HG03520 (cell line): ENCODE measurements around the gene AGR2.
"Not testable (repeated sequence)": the region's sequence is repeated elsewhere in the genome, so short reads cannot be mapped to it uniquely, and the experiment has no call there.

ENCODE experiments used
- ATAC-seq: cut with Tn5 transposase; IDR thresholded peaks from one replicate; pipeline ENCODE4 v1.9.1; 2021; ENCODE audit warnings: mild to moderate bottlenecking, moderate library complexity; ENCODE audit not compliant: unreplicated experiment

AGR2 gene

DNA sequence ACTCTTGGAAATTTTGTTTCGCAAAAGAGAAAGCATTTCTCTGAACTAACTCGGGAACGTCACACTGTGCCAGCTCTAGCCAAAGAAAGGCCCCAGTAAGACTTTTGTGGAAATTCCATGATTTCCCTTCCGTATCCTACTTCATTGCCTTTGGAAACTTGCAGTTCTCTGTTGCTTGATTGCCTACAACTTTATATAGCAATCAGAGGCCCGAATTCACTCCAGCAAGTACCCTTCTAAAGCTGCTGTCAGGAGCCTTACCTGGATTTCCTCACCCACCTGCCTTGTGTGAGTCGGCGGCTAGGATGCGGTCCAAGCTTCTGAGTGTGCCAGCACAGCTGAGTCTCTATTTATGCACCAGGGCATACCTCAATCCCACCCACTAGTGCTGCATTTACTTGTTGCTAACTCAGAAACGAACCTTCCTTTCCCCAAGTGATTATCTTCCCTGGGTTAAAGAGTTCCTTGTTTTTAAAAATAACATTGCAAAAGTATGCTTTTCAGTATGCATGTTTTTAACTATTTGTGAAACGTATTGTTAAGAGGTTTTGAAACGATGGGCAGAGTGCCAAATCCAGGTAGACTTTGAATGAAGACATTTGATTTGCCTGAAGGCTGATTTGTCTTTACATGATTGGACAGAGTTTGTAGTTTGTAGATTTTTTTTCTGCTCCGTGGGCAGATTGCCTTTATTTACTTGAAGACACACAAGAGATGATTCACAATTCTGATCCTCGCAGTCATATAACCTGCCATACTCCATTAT is at the start of gene AGR2:
AGR2 (minus strand) TSS at position 326 of the 766 bp plus-strand sequence. CDS start 3,203 bp downstream, outside the sequence.
- ATAC-seq: no peak

DNA sequence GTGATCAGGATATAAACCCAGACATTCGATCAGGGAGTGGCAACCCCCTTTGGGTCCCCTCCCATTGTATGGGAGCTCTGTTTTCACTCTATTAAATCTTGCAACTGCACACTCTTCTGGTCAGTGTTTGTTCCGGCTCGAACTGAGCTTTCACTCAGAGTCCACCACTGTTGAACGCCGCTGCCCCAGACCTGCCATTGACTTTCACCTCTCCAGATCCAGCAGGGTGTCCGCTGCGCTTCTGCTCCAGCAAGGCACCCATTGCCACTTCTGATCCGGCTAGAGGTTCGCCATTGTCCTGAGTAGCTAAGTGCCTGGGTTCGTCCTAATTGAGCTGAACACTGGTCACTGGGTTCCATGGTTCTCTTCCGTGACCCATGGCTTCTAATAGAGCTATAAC is 48.4 kb upstream of the AGR2 start:
- ATAC-seq: not testable (repeated sequence)

- no peak for ATAC-seq
Observed at GRCh38 chr7:16851829-16852228, 47.0 kb upstream of the AGR2 start.

DNA sequence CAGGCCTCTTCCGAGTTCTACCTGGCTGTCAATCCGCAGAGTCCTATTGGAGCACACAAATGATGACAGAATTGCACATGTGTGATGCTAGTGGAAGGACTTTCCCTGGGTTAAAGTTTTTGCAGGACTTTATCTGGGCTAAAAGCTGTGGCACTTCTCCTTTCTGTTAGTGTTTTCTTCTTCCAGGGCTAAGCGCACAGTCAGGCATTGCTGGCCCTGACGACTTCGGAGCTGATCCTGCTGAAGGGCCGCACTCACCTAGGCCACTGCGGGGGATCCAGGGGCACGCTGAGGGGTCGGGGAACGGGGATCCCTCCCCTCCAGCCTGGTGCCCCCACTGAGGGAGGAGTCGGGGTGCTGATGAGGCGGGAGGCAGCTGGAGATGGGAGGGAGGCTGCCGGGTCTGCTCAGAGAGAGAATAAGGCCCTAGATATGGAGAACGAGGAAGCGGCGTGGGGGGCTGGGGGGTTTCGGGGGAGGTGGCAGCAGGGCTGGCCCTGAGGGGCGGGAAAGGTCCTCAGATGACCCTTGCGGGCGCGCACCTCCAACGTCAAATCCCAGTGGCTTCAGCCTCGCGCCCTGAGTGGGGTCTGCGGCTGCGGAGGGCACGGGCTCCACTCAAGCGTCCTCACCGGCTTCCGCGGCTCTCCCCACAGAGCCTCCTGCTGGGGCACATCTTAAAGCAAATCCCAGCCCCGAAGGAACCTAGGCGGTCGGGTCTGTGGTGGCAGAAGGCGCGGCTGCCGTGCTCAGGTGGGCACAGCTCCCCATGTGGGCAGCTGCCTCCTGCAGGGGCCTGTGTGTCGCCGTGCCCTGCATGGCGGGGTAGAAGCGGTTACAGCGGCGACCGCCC is 46.0 kb upstream of the AGR2 start:
- no peak for ATAC-seq

DNA sequence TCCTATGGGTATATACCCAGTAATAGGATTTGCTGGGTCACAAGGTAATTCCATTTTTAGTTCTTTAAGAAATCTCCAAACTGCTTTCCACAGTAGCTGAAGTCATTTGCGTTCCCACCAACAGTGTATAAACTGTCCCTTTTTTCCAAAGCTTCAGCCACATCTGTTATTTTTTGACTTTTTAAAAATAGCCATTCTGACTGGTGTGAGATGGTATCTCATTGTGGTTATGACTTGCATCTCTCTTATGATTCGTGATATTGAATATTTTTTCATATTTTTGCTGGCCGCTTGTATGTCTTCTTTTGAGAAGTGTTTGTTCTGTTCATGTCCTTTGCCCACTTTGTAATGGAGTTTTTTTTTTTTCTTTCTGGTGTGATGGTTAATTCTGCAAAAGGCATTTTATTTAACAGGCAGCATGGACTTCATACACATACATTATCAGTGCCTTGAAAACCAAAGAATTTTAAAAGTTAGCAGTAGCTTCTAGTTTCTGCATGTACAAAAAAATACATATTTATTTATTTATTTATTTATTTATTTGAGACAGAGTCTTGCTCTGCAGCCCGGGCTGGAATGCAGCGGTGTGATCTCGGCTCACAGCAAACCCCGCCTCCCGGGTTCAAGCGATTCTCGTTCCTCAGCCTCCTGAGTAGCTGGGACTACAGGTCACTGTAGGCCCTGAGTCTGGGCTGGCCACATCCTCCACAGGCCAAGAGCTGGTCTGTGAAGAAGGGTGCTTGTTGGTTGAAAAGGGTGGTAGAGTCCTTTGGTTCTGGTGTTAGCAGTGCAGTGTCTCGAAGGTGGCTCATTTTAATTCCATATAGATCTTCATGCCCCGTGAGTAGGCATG is 44.7 kb upstream of the AGR2 start:
- no peak for ATAC-seq

DNA sequence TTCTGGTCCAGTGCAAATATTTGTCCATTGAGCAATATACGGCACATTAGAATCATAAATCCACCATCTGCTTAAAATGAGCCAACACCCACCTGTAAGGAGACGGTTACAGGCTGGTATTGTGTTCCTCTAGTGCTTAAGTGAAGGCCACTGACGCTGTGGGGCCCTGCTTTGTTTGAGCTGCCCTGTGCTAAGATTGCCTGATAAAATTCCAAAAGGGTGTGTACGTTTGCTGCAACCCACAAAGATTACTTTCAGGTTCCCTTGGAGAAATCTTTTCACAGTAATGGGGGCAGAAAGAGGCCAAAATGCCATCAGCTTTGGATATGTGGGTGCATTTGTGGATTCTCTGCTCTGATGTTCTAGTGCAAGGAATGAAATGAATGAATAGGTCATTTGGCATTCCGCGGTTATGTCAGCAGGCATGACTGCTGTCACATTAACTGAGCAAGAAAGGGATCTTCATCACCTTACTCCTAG is 42.6 kb upstream of the AGR2 start:
- ATAC-seq: no peak

DNA sequence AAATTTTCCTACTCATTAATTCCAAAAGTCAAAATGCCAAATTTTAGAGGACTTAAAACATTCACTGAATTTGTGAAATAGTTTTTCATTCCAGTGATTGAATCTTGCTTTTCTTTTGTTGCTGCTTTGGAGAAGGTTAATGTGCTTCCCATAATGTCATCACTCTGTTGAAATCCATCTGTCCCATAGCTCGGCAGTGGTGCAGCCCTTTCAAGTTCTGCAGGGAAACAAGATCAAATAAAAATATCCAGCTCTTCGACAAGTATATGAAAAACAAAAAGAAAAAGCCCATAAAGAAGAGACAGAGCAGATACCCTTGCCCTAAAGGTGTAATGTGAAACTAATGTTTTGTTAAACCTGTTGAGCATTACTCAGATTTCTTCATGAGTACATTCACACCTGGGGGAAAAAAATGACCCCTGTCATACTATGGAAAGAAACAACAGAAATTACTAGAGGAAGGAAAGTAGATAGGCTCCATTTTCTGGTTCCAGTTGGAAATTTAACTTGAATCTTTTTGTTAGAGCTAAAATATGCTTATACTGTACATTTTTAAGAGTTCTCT is 41.9 kb upstream of the AGR2 start:
- no peak for ATAC-seq

DNA sequence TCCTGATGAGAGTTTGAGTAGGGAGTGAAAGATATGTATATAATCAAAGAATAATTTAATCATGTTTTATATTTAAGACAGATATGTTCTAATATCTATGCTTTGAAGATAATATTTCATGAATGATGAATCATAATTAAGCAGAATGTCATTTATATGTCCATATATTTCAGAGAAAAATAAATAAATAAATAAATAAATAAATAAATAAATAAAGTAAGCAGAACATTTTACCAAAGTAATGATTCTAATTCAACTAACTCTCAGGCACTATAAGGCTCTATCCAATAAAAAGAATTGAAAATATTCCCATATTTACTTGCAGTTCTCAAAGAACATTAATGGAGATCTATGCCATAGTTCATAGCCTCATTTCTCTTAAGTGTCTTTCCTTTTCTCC is 40.9 kb upstream of the AGR2 start:
- no peak for ATAC-seq

- ATAC-seq: no peak
Observed at GRCh38 chr7:16841681-16842080, 36.9 kb upstream of the AGR2 start.

- no peak for ATAC-seq
Observed at GRCh38 chr7:16840094-16840493, 35.3 kb upstream of the AGR2 start.

GRCh38 chr7:16839646-16840045 is 34.8 kb upstream of the AGR2 start:
- ATAC-seq: no peak

- no peak for ATAC-seq
Observed at GRCh38 chr7:16838891-16839290, 34.1 kb upstream of the AGR2 start.

DNA sequence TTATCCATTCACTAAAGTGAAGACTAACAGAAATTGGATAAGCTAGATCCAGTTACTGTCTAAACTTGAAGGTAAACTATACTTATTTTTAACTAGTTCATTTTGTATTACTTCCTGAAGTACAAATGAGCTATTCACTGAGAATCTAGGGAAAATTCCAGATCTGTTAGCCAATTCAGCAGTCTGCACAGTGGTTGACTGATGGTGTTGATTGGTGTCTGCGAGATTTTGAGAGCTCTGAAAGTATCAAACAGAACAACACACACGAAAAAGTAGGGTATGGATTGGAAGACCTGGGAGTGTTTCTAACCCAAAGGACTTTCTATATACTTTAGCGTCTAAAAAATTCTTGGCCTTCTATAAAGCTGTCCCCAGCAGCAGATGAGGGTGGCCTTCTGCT is 33.6 kb upstream of the AGR2 start:
- ATAC-seq: no peak

- ATAC-seq: no peak
Observed at GRCh38 chr7:16836481-16836880, 31.7 kb upstream of the AGR2 start.

GRCh38 chr7:16833373-16833772 is 28.6 kb upstream of the AGR2 start:
- ATAC-seq: no peak

DNA sequence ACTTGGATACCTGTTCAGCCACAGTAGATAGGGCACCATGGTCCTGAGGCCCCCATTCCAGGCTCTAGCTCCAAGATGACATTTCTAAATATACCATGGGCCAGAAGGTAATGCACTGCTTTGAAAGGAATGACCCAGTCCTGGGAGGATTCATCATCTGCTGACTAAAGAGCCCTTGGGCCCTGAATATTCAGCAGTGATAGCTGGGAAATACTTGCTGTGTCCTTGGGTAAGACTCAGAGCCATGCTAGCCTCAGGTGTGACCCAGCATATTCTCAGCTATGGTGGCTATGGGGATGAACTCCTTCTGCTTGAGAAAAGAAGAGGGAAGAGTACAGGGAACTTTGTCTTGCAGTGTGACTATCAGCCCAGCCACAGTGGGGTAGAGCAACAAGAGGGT is 21.3 kb upstream of the AGR2 start:
- ATAC-seq: no peak

- ATAC-seq: no peak
Observed at GRCh38 chr7:16822029-16822428, 17.2 kb upstream of the AGR2 start.

DNA sequence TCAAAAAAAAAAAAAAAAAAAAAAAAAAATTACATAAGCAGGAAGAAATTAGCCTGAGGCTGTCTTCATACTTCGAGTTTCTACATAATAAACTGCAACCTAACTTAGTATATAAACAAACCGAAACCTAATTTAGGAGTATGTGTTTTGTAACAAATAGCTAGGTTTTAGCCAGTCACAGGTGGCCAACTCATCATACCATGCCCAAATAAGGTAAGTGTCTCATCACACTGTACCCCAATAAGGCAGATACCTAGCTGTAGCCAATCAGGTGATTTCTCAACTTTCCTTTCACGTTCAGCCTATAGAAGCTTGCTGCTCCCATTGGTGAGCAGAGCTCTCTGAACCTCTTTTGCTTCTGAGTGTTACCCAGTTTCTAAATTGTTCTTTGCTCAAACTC is 13.9 kb upstream of the AGR2 start:
- ATAC-seq: no peak

DNA sequence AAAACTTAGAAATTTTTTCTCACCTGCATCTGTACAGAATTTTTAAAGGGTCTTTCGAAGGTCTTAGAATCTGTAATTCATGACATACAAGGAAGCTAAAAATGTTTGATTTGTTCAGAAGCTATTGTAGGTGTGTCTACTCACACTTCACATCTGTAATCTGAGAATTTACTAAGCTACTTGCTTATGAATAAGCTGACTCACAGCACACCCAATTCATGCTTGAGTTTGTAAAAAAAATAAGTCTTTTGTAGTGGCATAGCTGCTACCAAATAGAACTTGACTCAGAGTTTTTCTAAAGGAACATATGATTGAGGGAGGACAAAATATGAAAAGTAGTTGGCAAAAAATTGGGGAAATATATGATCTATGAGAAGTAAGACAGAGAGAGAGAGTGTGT is 12.7 kb upstream of the AGR2 start:
- no peak for ATAC-seq

DNA sequence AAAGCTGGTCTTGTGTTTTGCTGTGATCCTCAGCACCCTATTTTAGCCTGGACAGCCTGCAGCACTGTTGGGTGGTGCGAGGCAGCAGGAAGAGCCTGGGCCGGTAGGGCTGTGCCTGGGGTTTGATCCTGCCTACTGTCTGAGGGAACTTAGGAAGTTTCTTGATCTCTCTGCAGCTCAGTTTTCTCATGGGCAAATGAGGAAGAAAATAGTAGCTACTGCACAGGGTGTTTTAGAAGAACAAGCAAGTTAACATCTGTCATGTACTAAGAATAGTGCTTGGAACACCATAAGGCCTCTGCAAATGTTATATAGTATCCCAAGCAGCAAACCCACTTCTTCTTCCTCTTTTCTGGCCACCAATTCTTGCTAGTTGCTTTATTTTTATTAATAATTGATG is 12.0 kb upstream of the AGR2 start:
- ATAC-seq: no peak

DNA sequence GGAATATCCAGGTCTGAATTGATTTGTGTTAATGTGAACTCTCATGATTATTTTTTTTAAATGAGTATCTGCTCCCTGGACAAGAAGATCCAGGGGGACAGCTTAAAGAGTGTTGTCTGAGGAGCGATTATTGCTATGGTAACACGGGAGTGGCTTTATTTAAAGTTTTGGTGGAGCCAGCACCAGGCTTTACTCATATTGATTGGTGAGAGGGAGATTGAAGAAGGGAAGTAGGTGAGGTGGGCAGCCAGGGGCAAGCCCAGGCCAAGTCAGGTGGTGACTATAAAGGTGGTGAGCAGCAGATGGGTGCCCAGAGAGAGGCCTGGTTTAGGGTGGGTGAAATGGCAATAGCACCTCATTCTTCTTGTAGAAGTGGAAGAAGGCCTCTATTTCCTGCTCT is 10.2 kb upstream of the AGR2 start:
- no peak for ATAC-seq
